GM21390 (cell line): ENCODE results near the gene UBL7.
A peak's percentile ranks its signal among the peaks of the same experiment; 100 is the strongest.
"Not testable (repeated sequence)": the region's sequence is repeated elsewhere in the genome, so short reads cannot be mapped to it uniquely, and the experiment has no call there.

Experiments
- ATAC-seq: cut with Tn5 transposase; IDR thresholded peaks from one replicate; pipeline ENCODE4 v1.9.1; 2021; ENCODE audit not compliant: unreplicated experiment

Gene UBL7

GRCh38 chr15:74464216-74464615 is 3.3 kb upstream of the UBL7 start:
- no peak for ATAC-seq

GRCh38 chr15:74463634-74464033 is 2.7 kb upstream of the UBL7 start:
- ATAC-seq: no peak

- ATAC-seq: no peak
These were observed 1.0 kb upstream of the UBL7 start for GRCh38 chr15:74461847-74462511.

- ATAC-seq: peak; percentile 20
These were observed 662 bp downstream of the UBL7 start for GRCh38 chr15:74460298-74460697.

- not testable (repeated sequence) for ATAC-seq
These were observed 1.2 kb downstream of the UBL7 start for GRCh38 chr15:74459798-74460197.

GRCh38 chr15:74458473-74458872 is 2.5 kb downstream of the UBL7 start:
- ATAC-seq: no peak

- ATAC-seq: not testable (repeated sequence)
These were observed 3.9 kb downstream of the UBL7 start for GRCh38 chr15:74457036-74457435.

- ATAC-seq: no peak
These were observed 6.0 kb downstream of the UBL7 start for GRCh38 chr15:74454764-74455500.

- no peak for ATAC-seq
These were observed 6.8 kb downstream of the UBL7 start for GRCh38 chr15:74453925-74454763.

GRCh38 chr15:74451861-74452835 is 8.8 kb downstream of the UBL7 start:
- no peak for ATAC-seq

GRCh38 chr15:74451322-74451721 is 9.6 kb downstream of the UBL7 start:
- ATAC-seq: no peak

GRCh38 chr15:74449643-74450205 is 11.2 kb downstream of the UBL7 start:
- no peak for ATAC-seq

GRCh38 chr15:74449095-74449494 is 11.9 kb downstream of the UBL7 start:
- no peak for ATAC-seq

- no peak for ATAC-seq
These were observed 14.9 kb downstream of the UBL7 start for GRCh38 chr15:74445816-74446763.

GRCh38 chr15:74444106-74445062 is 16.6 kb downstream of the UBL7 start:
- no peak for ATAC-seq

- no peak for ATAC-seq
These were observed 17.7 kb downstream of the UBL7 start for GRCh38 chr15:74443100-74443909.

GRCh38 chr15:74442604-74443003 is 18.4 kb downstream of the UBL7 start:
- no peak for ATAC-seq
